Measurements from ENCODE around the gene AGBL4.
"Not testable (repeated sequence)": the region's sequence is repeated elsewhere in the genome, so short reads cannot be mapped to it uniquely, and the experiment has no call there.

The AGBL4 gene

GRCh38 chr1:49306507-49307070 lies 717.2 kb downstream of the AGBL4 start:
- no peak for DNase-seq (ENCODE audit: low read depth)

GRCh38 chr1:49302400-49302799 lies 721.4 kb downstream of the AGBL4 start:
- not testable (repeated sequence) for DNase-seq (ENCODE audit: low read depth)

- no peak for DNase-seq (ENCODE audit: low read depth)
These were observed 725.5 kb downstream of the AGBL4 start for GRCh38 chr1:49298304-49298703.

- DNase-seq (ENCODE audit: low read depth) = no peak
These were observed 726.0 kb downstream of the AGBL4 start for GRCh38 chr1:49297783-49298182.

- DNase-seq (ENCODE audit: low read depth) = no peak
These were observed 729.2 kb downstream of the AGBL4 start for GRCh38 chr1:49294539-49294938.

GRCh38 chr1:49293016-49293415 lies 730.7 kb downstream of the AGBL4 start:
- DNase-seq (ENCODE audit: low read depth) = no peak

- DNase-seq (ENCODE audit: low read depth) = not testable (repeated sequence)
These were observed 766.3 kb downstream of the AGBL4 start for GRCh38 chr1:49257211-49258049.

GRCh38 chr1:49252917-49253316 lies 770.8 kb downstream of the AGBL4 start:
- DNase-seq (ENCODE audit: low read depth) = no peak

GRCh38 chr1:49251019-49251784 lies 772.6 kb downstream of the AGBL4 start:
- DNase-seq (ENCODE audit: low read depth) = no peak

GRCh38 chr1:49240709-49241221 lies 783.0 kb downstream of the AGBL4 start:
- no peak for DNase-seq (ENCODE audit: low read depth)

GRCh38 chr1:49234988-49235387 lies 788.8 kb downstream of the AGBL4 start:
- DNase-seq (ENCODE audit: low read depth) = no peak

- no peak for DNase-seq (ENCODE audit: low read depth)
These were observed 794.2 kb downstream of the AGBL4 start for GRCh38 chr1:49229555-49229954.

- DNase-seq (ENCODE audit: low read depth) = no peak
These were observed 797.0 kb downstream of the AGBL4 start for GRCh38 chr1:49226758-49227157.

GRCh38 chr1:49225464-49225863 lies 798.3 kb downstream of the AGBL4 start:
- no peak for DNase-seq (ENCODE audit: low read depth)

- no peak for DNase-seq (ENCODE audit: low read depth)
These were observed 810.5 kb downstream of the AGBL4 start for GRCh38 chr1:49213301-49213700.

- no peak for DNase-seq (ENCODE audit: low read depth)
These were observed 815.0 kb downstream of the AGBL4 start for GRCh38 chr1:49208712-49209111.

GRCh38 chr1:49204720-49205119 lies 819.0 kb downstream of the AGBL4 start:
- no peak for DNase-seq (ENCODE audit: low read depth)

GRCh38 chr1:49200738-49201137 lies 823.0 kb downstream of the AGBL4 start:
- DNase-seq (ENCODE audit: low read depth) = no peak

- no peak for DNase-seq (ENCODE audit: low read depth)
These were observed 824.2 kb downstream of the AGBL4 start for GRCh38 chr1:49199564-49199963.

- DNase-seq (ENCODE audit: low read depth) = no peak
These were observed 826.7 kb downstream of the AGBL4 start for GRCh38 chr1:49197081-49197480.

- no peak for DNase-seq (ENCODE audit: low read depth)
These were observed 833.6 kb downstream of the AGBL4 start for GRCh38 chr1:49190138-49190537.

- DNase-seq (ENCODE audit: low read depth) = no peak
These were observed 836.7 kb downstream of the AGBL4 start for GRCh38 chr1:49187056-49187455.
